Islet precursor cell (in vitro differentiated cells): ENCODE data around the gene PBX1.
"Not testable (repeated sequence)": the region's sequence is repeated elsewhere in the genome, so short reads cannot be mapped to it uniquely, and the experiment has no call there.

ENCODE experiments used
- DNase-seq: peaks from one replicate; pipeline ENCODE4 v3.0.0-alpha.2; 2018

The PBX1 gene

GRCh38 chr1:164644774-164645644 is 86.0 kb downstream of the PBX1 start:
- no peak for DNase-seq

GRCh38 chr1:164645921-164646320 is 86.9 kb downstream of the PBX1 start:
- DNase-seq = no peak

GRCh38 chr1:164647211-164647610 is 88.2 kb downstream of the PBX1 start:
- no peak for DNase-seq

- DNase-seq = peak; percentile 84
These were observed 89.7 kb downstream of the PBX1 start for GRCh38 chr1:164648636-164649035.

- no peak for DNase-seq
These were observed 90.2 kb downstream of the PBX1 start for GRCh38 chr1:164649146-164649545.

- DNase-seq = no peak
These were observed 91.5 kb downstream of the PBX1 start for GRCh38 chr1:164650531-164650930.

- peak; percentile 63 for DNase-seq
These were observed 92.5 kb downstream of the PBX1 start for GRCh38 chr1:164651351-164651951.

GRCh38 chr1:164652969-164653368 is 94.0 kb downstream of the PBX1 start:
- DNase-seq = not testable (repeated sequence)

GRCh38 chr1:164653705-164654104 is 94.7 kb downstream of the PBX1 start:
- DNase-seq = no peak

- no peak for DNase-seq
These were observed 95.2 kb downstream of the PBX1 start for GRCh38 chr1:164654200-164654599.

GRCh38 chr1:164658864-164659263 is 99.9 kb downstream of the PBX1 start:
- DNase-seq = no peak

GRCh38 chr1:164659621-164660411 is 100.8 kb downstream of the PBX1 start:
- peak; percentile 63 for DNase-seq

GRCh38 chr1:164660412-164660772 is 101.4 kb downstream of the PBX1 start:
- DNase-seq = no peak

GRCh38 chr1:164660775-164661174 is 101.8 kb downstream of the PBX1 start:
- DNase-seq = peak; percentile 12

GRCh38 chr1:164662462-164662861 is 103.5 kb downstream of the PBX1 start:
- DNase-seq = peak; percentile 38

GRCh38 chr1:164662955-164663354 is 104.0 kb downstream of the PBX1 start:
- peak; percentile 4 for DNase-seq

GRCh38 chr1:164664127-164664526 is 105.1 kb downstream of the PBX1 start:
- DNase-seq = peak; percentile 1

GRCh38 chr1:164667001-164667400 is 108.0 kb downstream of the PBX1 start:
- peak; percentile 7 for DNase-seq

GRCh38 chr1:164667600-164667999 is 108.6 kb downstream of the PBX1 start:
- DNase-seq = peak; percentile 38

GRCh38 chr1:164668491-164669400 is 109.8 kb downstream of the PBX1 start:
- DNase-seq = peak; percentile 18

- peak; percentile 55 for DNase-seq
These were observed 111.0 kb downstream of the PBX1 start for GRCh38 chr1:164670026-164670425.

GRCh38 chr1:164670786-164671185 is 111.8 kb downstream of the PBX1 start:
- DNase-seq = peak; percentile 46
